ENCODE measurements around the gene AFF1.
A peak's percentile ranks its signal among the peaks of the same experiment; 100 is the strongest.

DNA sequence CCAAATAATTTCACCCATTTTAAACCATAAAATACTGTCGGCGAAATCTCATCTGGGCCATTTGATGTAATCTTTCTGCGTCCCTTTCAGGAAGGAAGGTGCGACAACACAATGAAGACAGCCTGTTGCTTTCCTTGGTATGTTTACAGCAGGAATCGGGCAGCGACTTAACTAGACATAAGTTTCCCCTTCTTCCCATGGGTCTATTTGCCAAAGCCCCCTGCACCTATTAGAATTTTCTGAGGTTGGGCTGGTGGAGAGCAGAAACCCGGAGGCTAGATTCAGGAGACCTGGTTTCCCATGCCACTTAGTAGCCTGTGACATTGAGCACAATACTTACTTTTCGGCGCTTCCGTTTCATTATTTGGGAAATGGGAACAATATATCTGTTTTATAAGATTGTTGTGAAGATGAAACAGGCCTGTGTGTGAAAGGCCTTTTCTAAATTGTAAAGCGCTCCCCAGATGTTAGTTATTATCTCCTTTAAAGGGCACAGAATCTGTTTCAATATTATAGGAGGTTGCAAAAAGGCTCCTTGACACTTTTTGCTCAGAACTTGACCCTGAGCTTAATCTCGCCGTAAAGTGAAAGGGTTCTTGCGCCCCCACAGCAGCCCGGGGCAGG is 552 bp upstream of the AFF1 start:
- TF ChIP-seq, protein P1, sequence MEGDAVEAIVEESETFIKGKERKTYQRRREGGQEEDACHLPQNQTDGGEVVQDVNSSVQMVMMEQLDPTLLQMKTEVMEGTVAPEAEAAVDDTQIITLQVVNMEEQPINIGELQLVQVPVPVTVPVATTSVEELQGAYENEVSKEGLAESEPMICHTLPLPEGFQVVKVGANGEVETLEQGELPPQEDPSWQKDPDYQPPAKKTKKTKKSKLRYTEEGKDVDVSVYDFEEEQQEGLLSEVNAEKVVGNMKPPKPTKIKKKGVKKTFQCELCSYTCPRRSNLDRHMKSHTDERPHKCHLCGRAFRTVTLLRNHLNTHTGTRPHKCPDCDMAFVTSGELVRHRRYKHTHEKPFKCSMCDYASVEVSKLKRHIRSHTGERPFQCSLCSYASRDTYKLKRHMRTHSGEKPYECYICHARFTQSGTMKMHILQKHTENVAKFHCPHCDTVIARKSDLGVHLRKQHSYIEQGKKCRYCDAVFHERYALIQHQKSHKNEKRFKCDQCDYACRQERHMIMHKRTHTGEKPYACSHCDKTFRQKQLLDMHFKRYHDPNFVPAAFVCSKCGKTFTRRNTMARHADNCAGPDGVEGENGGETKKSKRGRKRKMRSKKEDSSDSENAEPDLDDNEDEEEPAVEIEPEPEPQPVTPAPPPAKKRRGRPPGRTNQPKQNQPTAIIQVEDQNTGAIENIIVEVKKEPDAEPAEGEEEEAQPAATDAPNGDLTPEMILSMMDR (IDR thresholded peaks at IDR 0.05; ENCODE audit: low read depth, low read length, missing input control) = no peak
- no peak for TF ChIP-seq YY1 (IDR thresholded peaks at IDR 0.05)
- TF ChIP-seq HNF4A (conservative IDR thresholded peaks at IDR 0.05) = no peak
- no peak for TF ChIP-seq FOXA1 (IDR thresholded peaks at IDR 0.05)
- no peak for TF ChIP-seq JUND (IDR thresholded peaks at IDR 0.05)
- TF ChIP-seq RXRA (IDR thresholded peaks at IDR 0.05) = peak in 1 of 2 donors; percentile 56
- no peak for TF ChIP-seq TAF1 (conservative IDR thresholded peaks at IDR 0.05)
- TF ChIP-seq, protein P2, sequence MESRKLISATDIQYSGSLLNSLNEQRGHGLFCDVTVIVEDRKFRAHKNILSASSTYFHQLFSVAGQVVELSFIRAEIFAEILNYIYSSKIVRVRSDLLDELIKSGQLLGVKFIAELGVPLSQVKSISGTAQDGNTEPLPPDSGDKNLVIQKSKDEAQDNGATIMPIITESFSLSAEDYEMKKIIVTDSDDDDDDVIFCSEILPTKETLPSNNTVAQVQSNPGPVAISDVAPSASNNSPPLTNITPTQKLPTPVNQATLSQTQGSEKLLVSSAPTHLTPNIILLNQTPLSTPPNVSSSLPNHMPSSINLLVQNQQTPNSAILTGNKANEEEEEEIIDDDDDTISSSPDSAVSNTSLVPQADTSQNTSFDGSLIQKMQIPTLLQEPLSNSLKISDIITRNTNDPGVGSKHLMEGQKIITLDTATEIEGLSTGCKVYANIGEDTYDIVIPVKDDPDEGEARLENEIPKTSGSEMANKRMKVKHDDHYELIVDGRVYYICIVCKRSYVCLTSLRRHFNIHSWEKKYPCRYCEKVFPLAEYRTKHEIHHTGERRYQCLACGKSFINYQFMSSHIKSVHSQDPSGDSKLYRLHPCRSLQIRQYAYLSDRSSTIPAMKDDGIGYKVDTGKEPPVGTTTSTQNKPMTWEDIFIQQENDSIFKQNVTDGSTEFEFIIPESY (IDR thresholded peaks at IDR 0.05) = no peak
- TF ChIP-seq EGR1 (IDR thresholded peaks at IDR 0.05; ENCODE audit: low read depth in 2 of 2) = no peak
- TF ChIP-seq, protein P3, sequence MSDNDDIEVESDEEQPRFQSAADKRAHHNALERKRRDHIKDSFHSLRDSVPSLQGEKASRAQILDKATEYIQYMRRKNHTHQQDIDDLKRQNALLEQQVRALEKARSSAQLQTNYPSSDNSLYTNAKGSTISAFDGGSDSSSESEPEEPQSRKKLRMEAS (IDR thresholded peaks at IDR 0.05) = no peak
- TF ChIP-seq, protein P4, sequence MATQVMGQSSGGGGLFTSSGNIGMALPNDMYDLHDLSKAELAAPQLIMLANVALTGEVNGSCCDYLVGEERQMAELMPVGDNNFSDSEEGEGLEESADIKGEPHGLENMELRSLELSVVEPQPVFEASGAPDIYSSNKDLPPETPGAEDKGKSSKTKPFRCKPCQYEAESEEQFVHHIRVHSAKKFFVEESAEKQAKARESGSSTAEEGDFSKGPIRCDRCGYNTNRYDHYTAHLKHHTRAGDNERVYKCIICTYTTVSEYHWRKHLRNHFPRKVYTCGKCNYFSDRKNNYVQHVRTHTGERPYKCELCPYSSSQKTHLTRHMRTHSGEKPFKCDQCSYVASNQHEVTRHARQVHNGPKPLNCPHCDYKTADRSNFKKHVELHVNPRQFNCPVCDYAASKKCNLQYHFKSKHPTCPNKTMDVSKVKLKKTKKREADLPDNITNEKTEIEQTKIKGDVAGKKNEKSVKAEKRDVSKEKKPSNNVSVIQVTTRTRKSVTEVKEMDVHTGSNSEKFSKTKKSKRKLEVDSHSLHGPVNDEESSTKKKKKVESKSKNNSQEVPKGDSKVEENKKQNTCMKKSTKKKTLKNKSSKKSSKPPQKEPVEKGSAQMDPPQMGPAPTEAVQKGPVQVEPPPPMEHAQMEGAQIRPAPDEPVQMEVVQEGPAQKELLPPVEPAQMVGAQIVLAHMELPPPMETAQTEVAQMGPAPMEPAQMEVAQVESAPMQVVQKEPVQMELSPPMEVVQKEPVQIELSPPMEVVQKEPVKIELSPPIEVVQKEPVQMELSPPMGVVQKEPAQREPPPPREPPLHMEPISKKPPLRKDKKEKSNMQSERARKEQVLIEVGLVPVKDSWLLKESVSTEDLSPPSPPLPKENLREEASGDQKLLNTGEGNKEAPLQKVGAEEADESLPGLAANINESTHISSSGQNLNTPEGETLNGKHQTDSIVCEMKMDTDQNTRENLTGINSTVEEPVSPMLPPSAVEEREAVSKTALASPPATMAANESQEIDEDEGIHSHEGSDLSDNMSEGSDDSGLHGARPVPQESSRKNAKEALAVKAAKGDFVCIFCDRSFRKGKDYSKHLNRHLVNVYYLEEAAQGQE (IDR thresholded peaks at IDR 0.05) = peak; percentile 60

Measured in liver (tissue), 3 donors.